ENCODE measurements around the gene PGM1.

The PGM1 gene

DNA sequence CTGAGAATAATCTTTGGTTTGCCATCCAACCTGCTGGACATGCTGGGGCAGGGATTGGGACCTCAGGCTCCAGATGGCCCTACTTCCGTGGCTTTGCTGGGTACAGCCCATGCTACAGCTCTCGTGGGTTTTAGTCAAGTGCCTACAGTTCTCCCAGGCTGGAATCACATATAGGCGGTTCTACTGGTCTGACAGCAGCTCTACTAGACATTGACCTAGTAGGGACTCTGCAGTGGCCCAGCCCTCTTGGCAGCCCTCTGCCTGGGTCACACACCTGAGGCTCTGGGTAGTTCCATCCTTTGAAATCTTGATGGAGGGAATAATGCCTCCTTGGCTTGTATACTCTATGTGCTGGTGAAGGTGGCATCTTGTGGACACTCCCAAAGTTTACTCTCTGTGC lies 72.2 kb downstream of the PGM1 start:
- TF ChIP-seq, protein P1, sequence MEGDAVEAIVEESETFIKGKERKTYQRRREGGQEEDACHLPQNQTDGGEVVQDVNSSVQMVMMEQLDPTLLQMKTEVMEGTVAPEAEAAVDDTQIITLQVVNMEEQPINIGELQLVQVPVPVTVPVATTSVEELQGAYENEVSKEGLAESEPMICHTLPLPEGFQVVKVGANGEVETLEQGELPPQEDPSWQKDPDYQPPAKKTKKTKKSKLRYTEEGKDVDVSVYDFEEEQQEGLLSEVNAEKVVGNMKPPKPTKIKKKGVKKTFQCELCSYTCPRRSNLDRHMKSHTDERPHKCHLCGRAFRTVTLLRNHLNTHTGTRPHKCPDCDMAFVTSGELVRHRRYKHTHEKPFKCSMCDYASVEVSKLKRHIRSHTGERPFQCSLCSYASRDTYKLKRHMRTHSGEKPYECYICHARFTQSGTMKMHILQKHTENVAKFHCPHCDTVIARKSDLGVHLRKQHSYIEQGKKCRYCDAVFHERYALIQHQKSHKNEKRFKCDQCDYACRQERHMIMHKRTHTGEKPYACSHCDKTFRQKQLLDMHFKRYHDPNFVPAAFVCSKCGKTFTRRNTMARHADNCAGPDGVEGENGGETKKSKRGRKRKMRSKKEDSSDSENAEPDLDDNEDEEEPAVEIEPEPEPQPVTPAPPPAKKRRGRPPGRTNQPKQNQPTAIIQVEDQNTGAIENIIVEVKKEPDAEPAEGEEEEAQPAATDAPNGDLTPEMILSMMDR (conservative IDR thresholded peaks at IDR 0.05; ENCODE audit: low read length): no peak
- no peak for TF ChIP-seq EZH2phosphoT487 (IDR thresholded peaks at IDR 0.05; ENCODE audit: borderline replicate concordance)
- no peaks in the 10 kb centered on the region for H3K9me3 ChIP-seq (ENCODE audit: insufficient read depth, low read depth, low read length)

DNA sequence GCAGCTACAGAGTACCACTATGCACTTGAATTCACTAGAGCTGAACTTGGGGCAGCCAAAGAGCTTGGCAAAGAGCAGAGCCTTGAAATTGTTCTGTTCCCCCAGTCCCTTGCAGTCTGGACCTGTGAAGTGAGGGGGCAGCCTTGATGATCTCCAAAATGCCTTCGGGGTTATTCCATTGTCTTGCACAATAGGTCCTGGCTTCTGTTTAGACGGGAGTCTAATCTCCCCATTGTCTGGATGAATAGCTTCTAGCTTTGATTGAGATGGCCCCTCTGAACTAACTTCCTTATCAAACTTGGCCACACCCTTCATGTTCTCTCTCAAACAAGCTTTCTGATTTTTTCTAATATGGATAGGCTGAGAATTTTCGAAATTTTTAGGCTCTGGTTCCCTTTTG lies 72.6 kb downstream of the PGM1 start:
- TF ChIP-seq EZH2phosphoT487 (IDR thresholded peaks at IDR 0.05; ENCODE audit: borderline replicate concordance): no peak
- TF ChIP-seq, protein P1 (conservative IDR thresholded peaks at IDR 0.05; ENCODE audit: low read length): no peak
- H3F3A ChIP-seq (ENCODE audit: low read depth): no peaks in the 10 kb centered on the region

More for the DNA sequence above, 72.2 kb downstream of the PGM1 start:
- H3K36me3 ChIP-seq (ENCODE audit: insufficient read depth, low read length): no peaks in the 10 kb centered on the region
- H3F3A ChIP-seq (ENCODE audit: low read depth): no peaks in the 10 kb centered on the region
- no peaks in the 10 kb centered on the region for H3K79me2 ChIP-seq (ENCODE audit: insufficient read depth, low read length)
- no peak overlapping the region for H3K4me2 ChIP-seq (ENCODE audit: low read depth, low read length, poor library complexity, severe bottlenecking)
- no peaks in the 10 kb centered on the region for H3K27me3 ChIP-seq (ENCODE audit: insufficient read depth, low read length, poor library complexity, severe bottlenecking)
- no peaks in the 10 kb centered on the region for H3K9me2 ChIP-seq (replicated peaks; ENCODE audit: low read depth, low read length)
- H3K4me3 ChIP-seq (ENCODE audit: low read length, poor library complexity, severe bottlenecking): no peak overlapping the region
- no peaks in the 10 kb centered on the region for H3K4me1 ChIP-seq (ENCODE audit: insufficient read depth, low read length, poor library complexity, severe bottlenecking)
- no peak overlapping the region for H3K9ac ChIP-seq (ENCODE audit: low read depth, low read length, poor library complexity, severe bottlenecking)
- no peak overlapping the region for H2AFZ ChIP-seq (ENCODE audit: low read length)
- H4K20me1 ChIP-seq (ENCODE audit: insufficient read depth, low read length, poor library complexity, severe bottlenecking): no peaks in the 10 kb centered on the region

DNA sequence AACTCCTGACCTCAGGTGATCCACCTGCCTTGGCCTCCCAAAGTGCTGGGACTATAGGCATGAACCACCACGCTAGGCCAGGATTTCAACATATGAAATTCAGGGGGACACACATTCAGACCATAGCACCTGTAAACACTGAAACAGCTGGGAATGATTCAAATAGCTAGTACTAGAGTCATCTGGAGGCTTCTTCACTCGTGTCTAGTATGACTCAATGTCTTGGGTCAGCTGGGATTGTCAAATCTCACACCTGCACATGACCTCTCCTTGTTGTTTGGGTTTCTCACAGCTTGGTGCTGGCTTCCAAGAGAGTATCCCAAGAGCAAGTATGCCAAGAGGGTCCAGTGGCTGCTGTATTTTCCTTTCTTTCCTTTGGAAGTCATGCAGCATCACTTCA lies 75.1 kb downstream of the PGM1 start:
- TF ChIP-seq EZH2phosphoT487 (IDR thresholded peaks at IDR 0.05; ENCODE audit: borderline replicate concordance): no peak
- TF ChIP-seq, protein P1 (conservative IDR thresholded peaks at IDR 0.05; ENCODE audit: low read length): no peak
- Histone ChIP-seq H3K4me3 (ENCODE audit: low read length, poor library complexity, severe bottlenecking) (no peak overlapping the region), H3K4me1 (ENCODE audit: insufficient read depth, low read length, poor library complexity, severe bottlenecking) (no peaks in the 10 kb centered on the region), H3K27me3 (ENCODE audit: insufficient read depth, low read length, poor library complexity, severe bottlenecking) (no peaks in the 10 kb centered on the region), H2AFZ (ENCODE audit: low read length) (no peak overlapping the region), H3K9me2 (replicated peaks; ENCODE audit: low read depth, low read length) (no peaks in the 10 kb centered on the region), H3K36me3 (ENCODE audit: insufficient read depth, low read length) (no peaks in the 10 kb centered on the region), H3K9ac (ENCODE audit: low read depth, low read length, poor library complexity, severe bottlenecking) (no peak overlapping the region), H3K9me3 (ENCODE audit: insufficient read depth, low read depth, low read length) (no peaks in the 10 kb centered on the region), H3K79me2 (ENCODE audit: insufficient read depth, low read length) (no peaks in the 10 kb centered on the region), H3K4me2 (ENCODE audit: low read depth, low read length, poor library complexity, severe bottlenecking) (no peak overlapping the region), H4K20me1 (ENCODE audit: insufficient read depth, low read length, poor library complexity, severe bottlenecking) (no peaks in the 10 kb centered on the region), H3F3A (ENCODE audit: low read depth) (no peaks in the 10 kb centered on the region)

More for the DNA sequence above, 72.6 kb downstream of the PGM1 start:
- Histone ChIP-seq H3K79me2 (ENCODE audit: insufficient read depth, low read length) (no peaks in the 10 kb centered on the region), H3K9me3 (ENCODE audit: insufficient read depth, low read depth, low read length) (no peaks in the 10 kb centered on the region), H3K9ac (ENCODE audit: low read depth, low read length, poor library complexity, severe bottlenecking) (no peak overlapping the region), H3K4me1 (ENCODE audit: insufficient read depth, low read length, poor library complexity, severe bottlenecking) (no peaks in the 10 kb centered on the region), H3K27me3 (ENCODE audit: insufficient read depth, low read length, poor library complexity, severe bottlenecking) (no peaks in the 10 kb centered on the region), H3K9me2 (replicated peaks; ENCODE audit: low read depth, low read length) (no peaks in the 10 kb centered on the region), H2AFZ (ENCODE audit: low read length) (no peak overlapping the region), H3K4me3 (ENCODE audit: low read length, poor library complexity, severe bottlenecking) (no peak overlapping the region), H4K20me1 (ENCODE audit: insufficient read depth, low read length, poor library complexity, severe bottlenecking) (no peaks in the 10 kb centered on the region), H3K4me2 (ENCODE audit: low read depth, low read length, poor library complexity, severe bottlenecking) (no peak overlapping the region), H3K36me3 (ENCODE audit: insufficient read depth, low read length) (no peaks in the 10 kb centered on the region)
